UCSD-AML1 (cell line): Measurements from ENCODE around the gene PMVK.
"Not testable (repeated sequence)": the region's sequence is repeated elsewhere in the genome, so short reads cannot be mapped to it uniquely, and the experiment has no call there.

ENCODE experiments used
- DNase-seq: peaks from one replicate; lab custom pipeline; 2025; ENCODE audit not compliant: unreplicated experiment; lab: John Stamatoyannopoulos, UW

Gene PMVK

DNA sequence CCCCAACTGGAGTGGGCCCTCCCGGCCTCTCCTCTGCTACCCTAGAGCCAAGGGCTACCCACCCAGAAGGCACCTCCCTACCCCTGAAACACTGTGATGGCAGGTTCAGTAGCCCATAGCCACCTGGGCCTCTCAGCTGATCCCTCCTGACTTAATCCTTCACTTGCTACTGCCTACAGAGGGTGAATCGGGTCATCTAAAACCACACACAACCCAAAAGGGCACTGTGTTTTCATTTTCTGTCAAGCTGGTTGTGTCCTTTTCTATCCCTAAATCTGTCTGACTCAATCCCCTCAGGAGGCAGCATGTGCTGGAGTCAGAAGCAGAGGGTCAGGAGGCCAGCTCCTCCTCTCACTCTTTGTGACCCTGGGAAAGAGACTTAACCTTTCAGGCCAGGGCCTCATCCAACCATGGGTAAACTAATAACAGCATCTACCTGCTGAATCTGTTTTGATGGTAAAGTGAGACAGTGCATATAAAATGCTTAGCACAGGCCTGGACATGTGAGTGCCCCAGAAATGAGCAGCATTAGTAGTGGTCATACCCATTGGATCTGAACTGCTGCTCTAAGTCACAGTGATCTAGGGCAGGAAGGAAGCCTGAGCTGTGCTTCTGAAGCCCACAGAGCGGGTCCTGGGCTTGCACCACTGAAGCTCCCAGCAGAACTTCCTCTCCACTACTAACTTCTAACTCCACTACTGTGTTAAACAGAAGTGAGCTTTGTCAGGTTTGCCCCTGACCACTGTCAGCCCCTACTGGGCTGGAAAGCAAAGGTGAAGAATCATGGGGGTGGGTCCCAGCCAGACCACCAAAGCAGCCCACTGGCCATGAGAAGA, 11.0 kb downstream of the PMVK start:
- peak; percentile 66 for DNase-seq

DNA sequence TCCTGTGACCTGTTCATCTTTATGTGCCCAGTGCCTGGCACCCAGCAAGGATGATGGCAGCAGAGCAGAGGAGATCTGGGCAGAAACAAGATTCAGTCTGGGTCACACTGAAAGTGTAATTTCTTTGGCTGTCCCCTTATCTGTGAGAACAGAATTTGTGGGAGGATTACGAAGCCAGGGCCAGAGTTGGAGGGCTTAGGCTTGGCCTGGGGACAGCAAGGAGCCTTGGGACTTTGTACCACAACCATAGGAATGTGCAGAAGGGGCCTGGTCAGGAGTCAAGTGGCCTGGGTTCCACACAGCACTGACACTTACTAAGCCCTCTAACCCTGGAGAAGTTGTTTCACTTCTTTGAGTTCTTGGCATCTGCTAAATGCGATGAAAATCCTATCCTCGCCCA, 12.8 kb downstream of the PMVK start:
- no peak for DNase-seq

DNA sequence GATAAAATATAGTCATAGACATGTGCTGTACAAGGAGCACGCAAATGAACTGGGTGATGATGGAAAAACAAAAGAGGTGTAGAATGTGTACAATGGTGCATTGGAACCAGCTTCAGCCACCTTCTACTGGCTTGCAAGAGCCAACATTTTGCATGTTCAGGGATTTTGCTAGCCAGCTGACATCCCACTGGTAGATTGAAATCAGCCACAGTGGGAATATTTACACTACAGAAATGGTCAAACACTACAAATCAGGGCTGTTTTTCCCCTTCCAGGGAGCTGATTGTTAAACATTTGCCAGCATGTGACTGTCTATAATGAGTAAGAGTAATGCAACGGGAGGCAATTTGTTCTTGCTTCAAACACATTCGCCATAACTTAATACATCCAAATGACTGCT, 23.2 kb downstream of the PMVK start:
- DNase-seq: no peak

DNA sequence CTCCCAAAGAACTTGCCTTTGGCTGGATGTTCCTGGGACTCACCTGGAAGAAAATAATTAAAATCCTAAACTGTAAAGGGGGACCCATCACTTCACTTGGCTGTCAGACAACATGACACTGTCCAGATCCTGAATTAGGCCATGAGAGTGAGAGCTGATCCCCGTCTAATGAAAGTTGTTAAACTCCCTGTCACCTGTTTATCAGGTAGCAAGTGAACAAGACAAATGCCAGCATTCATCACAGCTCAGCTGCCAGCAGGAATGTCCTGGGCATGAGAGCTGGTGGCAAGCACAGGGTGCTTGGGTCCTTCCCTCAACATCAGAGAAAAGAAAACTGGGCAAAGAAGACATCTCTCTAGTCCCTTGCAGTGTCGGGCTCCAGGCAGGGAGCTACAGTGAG, 23.8 kb downstream of the PMVK start:
- DNase-seq: no peak

DNA sequence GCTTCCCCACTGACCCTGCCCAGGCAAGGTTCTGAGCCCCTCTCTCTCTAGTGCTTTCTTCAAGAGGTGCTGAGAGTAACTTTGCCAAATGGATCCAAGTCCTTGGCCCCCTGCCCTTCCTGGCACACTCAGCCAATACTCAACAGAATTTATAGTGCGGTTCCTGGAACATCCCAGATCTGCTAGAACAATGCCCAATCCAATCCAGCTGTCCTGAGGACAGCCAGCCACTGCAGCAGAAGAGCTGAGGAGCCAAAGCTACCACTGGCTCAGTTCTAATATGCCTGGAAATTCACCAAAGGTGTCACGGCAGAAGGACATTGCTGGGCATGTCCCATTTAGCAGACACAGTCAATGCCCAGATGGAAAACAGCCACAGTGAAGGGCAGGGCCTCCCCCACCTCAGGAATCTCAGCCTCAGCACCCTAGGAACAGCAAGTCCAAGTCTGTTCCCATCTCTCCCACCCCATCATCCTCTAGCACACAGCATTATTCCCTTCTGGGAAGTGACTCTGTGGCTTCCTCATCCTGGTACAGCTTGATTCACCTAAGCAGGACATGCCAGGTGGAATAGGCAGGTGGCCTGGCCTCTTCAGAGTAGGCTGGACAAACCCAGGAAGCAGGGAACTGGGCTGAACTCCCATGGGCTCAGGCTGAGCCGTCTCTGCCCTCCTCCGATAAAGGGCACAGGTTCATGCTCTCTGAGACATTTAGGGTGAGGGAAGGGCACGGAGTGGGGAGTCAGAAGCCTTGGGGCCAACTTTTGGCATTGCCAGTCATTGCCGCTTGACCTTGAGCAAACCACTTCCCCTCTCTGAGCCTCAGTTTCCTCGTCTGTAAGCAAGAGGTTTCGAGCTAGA, 24.6 kb downstream of the PMVK start:
- no peak for DNase-seq

DNA sequence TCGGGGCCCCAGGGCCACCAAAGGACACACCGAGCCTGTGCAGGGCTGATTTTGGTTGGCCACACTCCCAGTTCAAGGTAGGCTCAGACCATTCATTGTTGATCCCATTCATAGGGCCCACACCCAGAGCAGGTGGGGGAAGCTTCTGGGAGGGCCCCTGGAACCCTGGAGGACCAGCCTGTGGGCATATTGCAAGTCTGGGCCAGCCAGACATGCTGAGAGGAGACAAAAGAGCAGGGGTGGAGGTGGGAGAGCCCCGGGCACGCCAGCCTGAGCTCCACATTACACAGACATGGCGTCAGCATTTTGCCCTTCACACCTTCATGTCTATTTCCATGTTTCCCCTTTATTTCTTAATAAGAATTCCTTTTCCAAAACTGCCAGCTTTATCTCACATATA, 25.7 kb downstream of the PMVK start:
- no peak for DNase-seq

DNA sequence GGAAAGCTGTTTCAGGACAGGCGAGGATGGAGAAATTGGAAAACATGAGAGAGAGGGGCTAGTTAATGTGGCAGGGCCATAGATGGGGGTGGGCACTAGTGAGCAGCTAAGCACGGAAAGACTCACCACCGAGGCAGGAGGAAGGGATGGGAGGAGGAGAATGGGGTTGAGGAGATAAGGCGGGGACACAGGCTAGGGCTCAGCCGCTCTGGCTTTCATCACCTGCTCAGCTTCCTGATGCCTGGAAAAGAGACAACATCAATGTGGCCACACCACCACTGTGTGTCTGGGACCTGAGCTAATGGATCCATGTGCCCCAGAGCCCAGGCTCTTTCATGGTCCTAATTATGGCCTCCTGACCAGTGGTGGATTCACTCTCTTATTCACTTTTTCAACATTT, 27.6 kb downstream of the PMVK start:
- no peak for DNase-seq

DNA sequence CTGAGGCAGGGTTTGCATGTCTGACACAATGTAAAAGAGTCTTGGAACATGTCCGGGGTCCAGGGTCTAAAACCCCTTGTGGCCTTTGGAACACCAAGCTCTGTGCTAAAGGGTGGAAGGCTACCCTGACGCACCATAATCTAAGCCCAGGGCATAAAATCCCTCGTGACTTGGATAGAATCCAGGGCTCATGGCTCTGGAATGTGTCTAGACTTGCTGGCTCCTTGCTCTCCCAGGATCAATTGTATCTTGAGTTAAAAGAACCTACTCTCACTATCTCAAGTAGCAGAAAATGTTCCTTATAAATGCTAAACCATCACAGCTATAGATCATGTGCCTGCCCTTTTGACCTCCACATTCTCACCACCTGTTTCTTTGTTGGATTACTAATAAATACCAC, 28.4 kb downstream of the PMVK start:
- not testable (repeated sequence) for DNase-seq

DNA sequence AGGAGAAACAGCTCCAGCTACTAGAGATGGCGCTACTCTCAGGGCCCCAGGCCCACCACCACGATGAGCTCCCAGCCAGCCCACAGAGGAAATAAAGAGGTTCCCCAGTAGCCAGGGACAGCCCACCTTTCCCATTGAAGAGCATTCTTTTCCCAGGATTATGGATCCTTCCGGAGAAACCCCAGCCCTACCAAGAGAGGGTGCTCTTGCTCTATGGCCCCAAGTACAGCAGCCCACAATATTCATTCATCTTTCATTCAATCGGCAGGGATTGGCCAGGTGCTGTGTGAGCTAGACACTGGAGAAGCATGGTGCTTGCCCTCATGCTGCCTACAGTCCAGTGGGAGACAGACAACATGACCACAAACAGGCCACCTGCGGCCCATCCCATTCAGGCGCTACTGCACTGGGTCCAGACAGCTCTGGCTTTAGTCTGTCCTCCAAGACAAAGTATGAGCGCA, 29.9 kb downstream of the PMVK start:
- peak; percentile 39 for DNase-seq

DNA sequence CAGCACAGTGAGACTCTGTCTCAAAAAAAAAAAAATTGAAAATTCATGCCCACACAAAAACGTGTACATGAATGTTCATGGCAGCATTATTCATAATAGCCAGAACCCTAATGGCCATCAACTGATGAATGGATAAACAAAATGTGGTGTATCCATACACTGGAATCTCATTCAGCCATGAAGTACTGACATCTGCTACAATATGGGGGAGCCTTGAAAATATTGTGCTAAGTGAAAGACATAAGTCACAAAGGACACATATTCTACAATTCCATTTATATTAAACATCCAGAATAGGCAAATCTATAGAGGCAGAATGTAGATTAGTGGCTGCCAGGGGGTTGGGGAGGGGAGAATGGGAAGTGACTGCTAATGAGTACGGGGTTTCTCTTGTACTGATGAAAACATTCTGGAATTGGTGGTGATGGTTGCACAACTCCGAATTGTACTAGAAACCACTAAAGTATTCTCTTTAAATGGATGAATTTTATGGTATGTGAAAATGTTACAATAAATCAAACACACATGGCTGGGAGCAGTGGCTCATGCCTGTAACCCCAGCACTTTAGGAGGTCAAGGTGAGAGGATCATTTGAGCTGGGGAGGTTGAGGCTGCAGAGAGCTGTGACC, 33.5 kb downstream of the PMVK start:
- no peak for DNase-seq

DNA sequence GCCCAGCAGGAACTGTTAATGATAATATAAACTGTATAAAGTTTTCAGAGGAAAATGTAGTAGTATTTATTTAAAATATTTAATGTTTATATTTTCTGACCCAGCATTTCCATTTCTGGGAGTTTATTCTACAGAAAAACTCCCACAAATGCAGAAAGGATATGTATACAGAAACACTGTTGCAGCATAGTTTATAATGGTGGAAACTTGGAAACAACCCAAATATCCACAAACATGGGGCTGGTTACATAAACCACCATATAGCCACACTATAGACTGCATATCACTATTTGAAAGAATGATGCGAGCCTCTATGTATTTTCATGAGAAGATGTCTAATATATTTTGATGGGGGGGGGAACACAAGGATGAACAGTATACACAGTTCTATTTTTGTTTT, 34.9 kb downstream of the PMVK start:
- no peak for DNase-seq

DNA sequence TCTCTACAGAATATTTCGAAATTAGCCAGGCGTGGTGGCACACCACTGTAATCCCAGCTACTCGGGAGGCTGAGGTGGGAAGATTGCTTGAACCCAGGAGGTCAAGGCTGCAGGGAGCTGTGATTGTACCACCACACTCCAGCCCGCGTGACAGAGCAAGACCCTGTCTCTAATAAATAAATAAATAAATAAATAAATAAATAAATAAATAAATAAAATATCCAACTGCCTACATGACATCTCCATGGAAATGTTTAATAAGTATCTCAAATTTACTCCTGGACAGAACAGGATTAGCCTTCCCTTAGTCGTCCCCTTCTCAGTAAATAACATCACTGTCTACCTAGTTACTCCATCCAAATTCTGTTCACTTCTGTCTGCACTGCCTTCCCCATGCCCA, 37.5 kb downstream of the PMVK start:
- no peak for DNase-seq

DNA sequence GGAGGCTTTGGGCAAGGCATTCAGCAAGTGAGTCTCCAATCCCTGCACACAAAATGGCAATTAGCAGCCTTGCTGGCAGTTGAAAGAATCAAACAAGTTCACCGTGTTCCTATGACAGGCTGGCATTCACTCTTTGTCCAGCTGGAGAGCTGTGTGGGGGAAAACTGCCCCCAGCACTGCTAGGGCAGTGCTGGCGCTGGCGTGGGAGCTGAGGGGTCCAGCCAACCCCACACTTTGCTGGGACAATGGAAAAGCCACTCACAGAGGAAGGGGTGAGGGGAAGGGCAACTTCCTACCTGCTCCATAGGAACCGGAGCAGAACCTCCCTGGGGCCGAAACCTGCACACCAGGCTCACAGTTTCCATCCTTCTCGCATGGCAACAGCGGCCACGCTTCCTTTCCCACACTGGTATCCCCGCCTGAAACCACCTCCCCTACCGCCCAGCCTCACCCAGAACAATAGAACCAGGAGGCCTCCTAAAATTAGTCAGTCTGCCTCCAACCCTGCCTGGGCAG, 39.7 kb downstream of the PMVK start:
- no peak for DNase-seq

DNA sequence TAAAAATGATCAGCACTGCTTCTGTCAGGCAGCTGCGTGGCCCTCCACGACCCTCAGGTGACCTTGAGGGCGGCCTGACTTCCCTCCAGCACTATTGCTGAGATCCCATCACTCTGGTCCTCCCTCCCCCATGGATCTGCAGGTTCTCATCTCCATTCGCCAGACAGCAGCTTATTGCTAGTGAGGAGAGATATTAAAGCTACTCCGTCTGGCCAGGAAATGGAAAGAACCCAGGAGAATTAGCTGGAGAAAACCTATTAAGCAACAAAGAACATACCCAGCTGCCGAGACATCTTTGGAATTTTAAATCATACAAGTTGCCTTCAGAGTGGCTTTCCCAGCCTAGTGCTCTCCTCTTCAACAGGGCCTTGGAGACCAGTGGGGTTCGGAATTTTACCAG, 40.7 kb downstream of the PMVK start:
- no peak for DNase-seq

DNA sequence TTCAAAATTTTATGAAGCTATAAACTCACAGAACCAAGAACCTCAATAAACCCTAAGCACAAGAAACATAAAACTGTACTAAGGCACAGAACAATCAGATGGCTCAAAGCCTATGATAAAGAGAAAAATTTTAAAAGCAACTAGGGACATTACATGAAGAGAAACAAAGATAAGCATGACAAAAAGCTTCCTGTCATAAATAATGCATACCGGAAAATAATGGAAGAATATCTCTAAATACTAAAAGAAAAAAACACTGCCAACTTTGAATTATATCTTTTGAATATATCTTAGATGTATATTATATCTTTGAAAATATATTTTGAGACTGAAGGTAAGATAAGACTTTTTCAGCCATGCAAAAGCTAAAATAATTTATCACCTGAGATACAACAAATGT, 45.1 kb downstream of the PMVK start:
- no peak for DNase-seq

DNA sequence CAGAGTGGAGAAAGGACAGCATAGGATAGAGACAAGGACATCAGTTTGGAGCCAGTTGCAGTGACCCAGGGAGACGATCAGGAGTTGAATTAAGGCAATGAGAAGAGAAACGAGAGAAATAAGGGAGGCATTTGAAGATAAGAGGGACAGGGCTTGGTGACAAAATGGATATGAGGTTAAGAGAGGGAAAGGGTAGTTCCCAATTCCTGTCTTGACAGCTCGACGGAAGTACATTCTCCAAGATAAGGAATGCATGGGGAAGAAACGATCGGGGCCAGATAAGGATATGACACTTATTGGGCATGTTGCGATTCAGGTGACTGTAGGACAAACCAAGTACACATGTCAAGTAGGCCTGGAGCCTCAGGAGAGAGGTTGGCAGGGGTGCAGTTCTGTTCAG, 47.8 kb downstream of the PMVK start:
- DNase-seq: no peak

DNA sequence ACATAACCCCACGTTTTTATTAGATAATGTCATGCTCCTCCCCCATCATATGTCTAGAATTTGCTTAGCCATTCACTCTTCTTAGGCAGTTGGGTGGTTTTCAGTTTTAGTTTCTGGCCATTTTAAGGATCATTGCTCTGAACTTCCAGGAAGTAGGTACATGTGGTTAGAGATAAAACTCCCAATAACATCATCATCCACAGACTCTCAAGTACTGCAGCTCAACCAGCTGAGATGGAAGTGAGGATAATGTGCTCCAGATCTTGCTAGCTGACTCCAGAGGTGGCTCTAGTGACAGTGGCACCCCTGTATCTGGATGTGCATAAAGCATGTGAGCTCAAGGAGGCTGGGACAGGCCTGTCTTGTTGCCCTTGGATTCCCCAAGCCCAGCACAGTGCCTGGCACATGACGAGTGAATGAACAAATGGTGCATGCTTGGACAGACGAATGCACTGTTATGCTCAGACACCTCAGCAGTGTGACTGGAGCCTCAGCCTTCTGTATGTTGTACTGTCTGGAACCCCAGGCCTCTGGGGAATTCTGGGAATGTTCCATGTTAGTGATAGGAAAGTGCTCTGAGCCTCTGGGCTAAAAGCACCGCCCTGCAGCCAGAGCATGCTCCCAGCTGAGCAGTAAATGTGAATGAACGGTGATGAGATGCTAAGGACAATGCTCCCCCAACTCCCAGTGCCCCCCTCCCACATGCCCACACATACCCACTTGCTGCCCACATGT, 50.1 kb downstream of the PMVK start:
- DNase-seq: no peak

DNA sequence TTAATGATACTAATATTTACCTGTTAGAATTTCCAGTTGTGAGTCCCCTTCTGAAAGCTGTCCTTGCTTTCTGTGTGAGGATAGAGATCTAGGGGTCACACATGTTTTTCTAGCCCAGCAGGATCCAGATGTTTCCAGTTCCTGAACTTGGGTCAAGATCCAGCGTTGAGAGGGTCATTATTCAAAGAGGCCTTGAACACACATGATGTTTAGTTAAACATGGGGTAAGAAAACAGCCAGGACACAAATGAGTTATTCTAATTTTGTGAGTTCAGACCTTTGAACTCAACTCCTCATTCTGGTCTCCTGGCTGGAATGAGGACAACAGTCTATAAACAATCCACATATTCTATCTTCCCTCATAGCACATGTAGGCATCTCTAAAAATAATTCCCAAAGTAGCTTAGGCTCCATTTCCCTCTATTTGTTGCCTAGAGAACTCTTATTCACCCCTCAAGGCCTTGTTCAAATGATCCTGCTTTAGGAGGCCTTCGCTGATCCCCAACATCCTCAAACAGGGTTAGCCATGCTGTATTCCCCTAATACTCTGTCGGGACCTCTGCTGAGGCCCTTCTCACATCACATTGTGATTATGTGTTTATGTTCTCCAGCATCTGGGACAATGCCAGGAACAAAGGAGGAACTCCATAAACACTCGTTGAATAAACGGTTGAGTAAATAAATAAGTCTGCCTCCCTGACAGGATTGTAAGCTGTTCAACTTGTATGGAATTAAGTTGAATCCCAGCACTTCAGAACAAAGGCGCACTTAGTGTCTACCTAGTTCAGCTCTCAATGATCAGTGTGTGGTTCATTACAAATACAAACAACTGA, 51.4 kb downstream of the PMVK start:
- DNase-seq: no peak

DNA sequence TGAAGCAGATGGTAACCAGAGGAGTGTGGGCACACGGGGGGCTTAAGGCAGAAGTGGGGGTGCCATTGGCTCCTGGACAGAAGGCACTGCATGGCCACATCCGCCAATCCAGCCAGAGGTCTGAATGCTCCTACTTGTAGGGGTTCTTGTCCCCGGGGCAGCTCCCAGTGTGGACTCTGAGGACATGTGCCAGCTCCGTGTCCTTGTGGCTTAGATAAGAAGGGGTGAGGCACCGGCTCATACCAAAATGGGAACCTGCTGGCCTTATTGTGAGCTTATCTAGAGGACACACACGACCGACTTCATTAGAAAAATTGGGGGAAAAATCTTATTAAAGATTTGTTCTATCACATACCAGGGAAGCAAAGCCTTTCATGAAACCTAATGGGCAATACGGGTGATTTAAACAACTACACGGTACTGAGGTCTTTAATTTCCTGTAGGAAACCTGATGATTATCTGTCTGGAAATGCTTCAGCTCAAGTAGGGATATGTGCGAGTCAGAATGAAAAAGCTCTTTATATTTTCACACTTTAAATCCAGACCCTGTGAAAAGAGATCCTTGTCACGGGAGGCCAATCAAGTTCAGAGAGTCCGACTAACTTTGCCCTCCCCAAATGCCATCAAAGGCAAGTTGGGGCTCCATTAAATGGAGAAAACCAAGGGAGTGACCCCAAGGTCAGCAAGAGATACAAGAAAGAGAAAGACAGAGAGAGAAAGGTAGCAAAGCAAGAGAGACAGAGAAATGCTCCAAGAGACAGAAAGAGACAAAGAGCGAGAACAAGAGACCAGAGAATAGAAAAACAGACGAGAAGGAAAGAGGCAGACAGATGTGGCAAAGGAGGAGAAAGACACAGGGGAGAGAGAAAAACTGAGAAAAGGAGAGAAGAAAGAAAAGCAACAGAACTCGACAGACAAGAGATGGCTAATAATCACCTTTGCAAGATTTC, 52.3 kb downstream of the PMVK start:
- DNase-seq: peak; percentile 36
